Jurkat, Clone E6-1 (cell line): ENCODE data around the gene GADD45GIP1.
"Not testable (repeated sequence)": the region's sequence is repeated elsewhere in the genome, so short reads cannot be mapped to it uniquely, and the experiment has no call there.

Source experiments
- DNase-seq: peaks from one replicate; pipeline ENCODE4 v3.0.0-alpha.2; 2011; ENCODE audit warnings: low read depth, low spot score
- H3K4me3 ChIP-seq: 2 replicates; pipeline ENCODE4 v1.5.1; 2011; ENCODE audit warnings: mild to moderate bottlenecking, low read length, control low read depth, moderate library complexity

Gene GADD45GIP1

DNA sequence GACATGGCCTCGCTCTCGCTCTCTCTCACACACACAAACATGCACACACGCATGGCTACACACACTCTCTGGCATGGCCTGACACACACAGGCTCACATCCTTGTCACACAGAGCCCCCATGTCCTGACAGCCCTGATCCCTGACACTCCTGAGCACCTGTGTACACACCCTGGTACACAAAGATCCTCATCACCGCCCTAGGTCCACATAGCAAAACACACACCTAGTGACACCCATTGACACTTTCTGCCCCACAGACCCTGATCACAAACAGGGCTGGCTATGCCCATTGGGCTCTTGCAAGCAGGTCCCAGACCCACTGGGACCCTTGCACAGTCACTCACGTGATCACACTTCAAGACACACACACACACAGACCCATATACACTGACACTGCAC lies 34.3 kb upstream of the GADD45GIP1 start:
- no peak for DNase-seq
- no peak overlapping the region for H3K4me3 ChIP-seq

DNA sequence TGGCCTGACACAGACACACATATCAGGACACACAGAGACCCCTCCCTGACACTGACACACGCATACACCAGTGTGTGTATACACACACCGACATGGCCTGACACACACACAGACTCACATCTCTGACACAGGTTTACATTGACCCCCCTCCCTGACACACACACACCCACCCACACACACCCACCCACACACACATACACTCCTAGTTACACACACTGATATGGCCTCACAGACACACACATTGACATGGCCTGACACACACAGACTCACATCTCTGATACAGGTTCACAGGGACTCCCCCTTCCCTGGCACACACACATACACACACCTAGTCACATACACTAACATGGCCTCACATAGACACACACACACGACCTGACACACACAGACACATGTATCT lies 33.8 kb upstream of the GADD45GIP1 start:
- no peak for DNase-seq
- H3K4me3 ChIP-seq, result no peak overlapping the region

DNA sequence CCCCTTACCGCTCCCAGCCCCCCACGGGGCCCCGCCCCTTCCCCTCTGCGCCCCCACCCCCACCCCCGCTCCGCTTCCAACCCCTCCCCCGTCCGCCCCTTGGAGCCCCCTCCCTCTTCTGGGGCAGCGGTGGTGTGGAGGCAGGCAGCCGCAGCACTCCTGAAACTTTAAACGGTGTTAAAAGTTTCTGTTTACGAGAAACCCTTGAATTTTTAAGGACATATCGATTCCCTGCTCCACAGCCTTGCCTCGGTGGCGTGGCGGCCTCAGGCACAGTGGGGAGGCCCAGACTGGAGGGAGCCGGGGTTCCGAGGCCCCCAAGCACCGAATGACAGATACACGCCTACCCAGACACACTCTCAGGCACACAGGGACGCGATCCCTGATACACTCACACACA lies 33.4 kb upstream of the GADD45GIP1 start:
- DNase-seq, result no peak
- H3K4me3 ChIP-seq, result no peak overlapping the region

DNA sequence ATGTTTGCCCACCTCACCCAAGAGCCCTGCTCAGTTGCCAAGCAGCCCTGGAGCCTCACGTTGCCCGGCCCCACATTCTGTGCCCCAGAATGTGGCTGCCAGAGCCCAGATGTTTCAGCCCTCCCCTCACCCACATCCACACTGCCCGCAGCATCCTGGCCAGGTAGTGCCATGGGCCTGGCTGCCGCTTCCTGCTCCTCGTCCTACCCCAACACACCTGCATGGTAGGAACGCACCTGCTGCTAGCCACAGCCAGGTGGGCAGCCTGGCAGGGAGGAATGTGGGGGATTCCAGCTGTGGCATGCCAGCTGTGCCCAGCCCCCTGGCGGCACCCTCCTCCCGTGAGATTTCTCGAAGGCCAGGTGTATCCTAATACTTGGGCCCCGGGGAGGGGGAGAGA lies 30.8 kb upstream of the GADD45GIP1 start:
- no peak overlapping the region for H3K4me3 ChIP-seq
- DNase-seq, result no peak

DNA sequence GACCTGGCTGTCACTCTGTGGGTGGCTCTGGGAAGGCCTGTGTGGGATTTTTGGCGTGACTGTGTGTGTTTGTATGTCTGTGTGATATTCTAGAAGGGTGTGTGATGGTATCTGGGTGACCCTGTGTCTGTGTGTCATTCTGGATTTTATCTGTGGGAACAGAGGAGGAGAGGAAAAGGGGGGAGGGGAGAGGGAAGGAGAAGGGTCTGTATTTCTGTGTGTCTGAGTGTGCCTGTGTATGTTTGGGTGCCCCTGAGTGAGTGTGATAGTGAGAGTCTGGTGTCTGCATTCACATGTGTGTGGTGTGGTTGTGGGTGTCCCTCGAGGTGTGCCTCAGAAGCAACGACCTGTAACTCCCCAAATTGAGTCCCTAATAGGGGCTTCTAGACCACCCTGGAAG lies 30.2 kb upstream of the GADD45GIP1 start:
- H3K4me3 ChIP-seq, result no peak overlapping the region

DNA sequence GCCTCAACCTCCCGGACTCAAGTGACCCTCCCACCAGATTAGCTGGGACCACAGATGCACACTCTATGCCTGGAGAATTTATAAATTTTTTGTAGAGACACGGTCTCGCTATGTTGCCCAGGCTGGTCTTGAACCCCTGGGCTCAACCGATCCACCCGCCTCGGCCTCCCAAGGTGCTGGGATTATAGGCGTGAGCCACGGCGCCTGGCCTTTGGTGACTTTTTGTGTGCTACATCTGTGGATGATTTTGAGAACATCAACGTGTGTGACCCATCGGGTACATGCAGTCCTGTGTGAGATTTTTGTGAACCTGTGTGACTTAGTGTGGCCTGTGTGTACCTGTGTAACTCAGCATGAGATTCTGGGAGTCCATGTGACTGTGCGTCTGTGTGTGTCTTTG lies 29.7 kb upstream of the GADD45GIP1 start:
- no peak for DNase-seq
- H3K4me3 ChIP-seq, result no peak overlapping the region

More for the DNA sequence above, 30.2 kb upstream of the GADD45GIP1 start:
- DNase-seq, result no peak

DNA sequence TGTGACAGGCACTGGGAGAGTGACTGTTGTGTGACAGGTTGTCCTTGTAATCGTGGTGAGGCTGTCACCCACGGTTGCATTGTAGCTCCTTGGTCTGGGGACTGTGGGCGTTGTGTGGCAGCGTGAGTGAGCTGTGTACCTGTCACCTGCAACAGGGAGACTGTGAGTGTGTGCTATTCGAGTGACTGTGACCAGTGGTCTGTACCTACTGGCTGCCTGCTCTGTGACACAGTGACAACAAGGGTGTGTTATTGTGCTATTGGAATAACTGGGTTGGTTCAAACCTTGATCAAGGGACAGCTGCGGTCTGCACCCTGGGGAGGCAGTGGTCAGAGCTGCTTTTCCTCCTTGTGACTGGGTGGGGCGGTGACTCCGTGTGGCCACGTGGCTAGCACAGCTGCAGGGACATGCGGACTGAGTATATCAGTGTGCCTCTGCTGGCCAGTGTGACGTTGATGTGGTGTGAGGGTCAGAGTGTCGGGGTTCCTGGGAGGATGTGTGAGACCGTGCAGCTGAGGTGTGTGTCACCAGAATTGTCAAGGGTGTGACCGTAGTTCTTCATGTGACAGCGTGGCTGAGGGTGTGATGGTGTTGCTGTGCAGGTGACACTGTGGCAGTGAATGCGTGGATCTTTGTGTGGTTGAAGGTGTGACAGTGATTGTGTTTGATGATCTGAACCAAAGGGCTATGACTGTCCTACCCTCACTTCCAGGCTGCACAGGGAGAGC lies 28.2 kb upstream of the GADD45GIP1 start:
- H3K4me3 ChIP-seq, result no peak overlapping the region
- DNase-seq, result no peak

DNA sequence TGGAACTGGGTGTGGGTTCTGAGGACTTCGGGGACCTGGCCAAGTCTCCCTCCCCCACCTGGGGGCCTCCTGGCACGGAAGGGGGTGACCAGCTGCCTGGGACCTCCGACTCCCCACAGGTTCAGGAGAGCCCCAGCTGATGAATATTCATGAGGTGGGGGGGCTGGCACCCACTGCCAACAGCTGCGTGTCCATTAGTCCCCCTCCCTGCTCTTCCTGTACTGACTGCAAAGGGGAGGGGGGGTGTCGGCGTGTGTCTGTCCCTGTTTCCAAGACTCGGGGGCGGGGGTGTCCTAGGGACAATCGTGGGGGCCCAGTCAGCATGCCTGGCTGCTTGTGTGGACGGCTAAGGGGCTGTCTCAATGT lies 27.6 kb upstream of the GADD45GIP1 start:
- DNase-seq, result no peak
- H3K4me3 ChIP-seq, result no peak overlapping the region

DNA sequence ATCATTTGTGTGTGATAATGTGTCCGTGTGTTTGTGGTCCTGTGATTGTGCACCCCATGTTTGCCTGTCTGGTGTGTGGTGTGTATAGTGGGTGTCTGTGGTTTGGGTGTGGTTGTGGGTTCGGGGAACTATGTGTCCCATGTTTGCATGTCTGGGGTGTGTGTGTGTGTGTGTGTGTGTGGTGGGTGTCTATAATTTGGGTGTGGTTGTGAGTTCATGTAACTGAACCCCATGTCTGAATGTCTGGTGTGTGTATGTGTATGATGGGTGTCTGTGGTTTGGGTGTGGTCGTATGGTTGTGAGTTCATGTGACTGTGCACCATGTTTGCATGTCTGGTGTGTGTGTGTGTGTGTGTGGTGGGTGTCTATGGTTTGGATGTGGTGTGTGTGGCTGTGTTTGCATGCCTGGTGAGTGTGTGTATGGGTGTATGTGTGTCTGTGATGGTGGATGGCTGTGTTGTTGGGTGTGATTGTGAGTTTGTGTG lies 27.2 kb upstream of the GADD45GIP1 start:
- no peak overlapping the region for H3K4me3 ChIP-seq
- DNase-seq, result no peak

DNA sequence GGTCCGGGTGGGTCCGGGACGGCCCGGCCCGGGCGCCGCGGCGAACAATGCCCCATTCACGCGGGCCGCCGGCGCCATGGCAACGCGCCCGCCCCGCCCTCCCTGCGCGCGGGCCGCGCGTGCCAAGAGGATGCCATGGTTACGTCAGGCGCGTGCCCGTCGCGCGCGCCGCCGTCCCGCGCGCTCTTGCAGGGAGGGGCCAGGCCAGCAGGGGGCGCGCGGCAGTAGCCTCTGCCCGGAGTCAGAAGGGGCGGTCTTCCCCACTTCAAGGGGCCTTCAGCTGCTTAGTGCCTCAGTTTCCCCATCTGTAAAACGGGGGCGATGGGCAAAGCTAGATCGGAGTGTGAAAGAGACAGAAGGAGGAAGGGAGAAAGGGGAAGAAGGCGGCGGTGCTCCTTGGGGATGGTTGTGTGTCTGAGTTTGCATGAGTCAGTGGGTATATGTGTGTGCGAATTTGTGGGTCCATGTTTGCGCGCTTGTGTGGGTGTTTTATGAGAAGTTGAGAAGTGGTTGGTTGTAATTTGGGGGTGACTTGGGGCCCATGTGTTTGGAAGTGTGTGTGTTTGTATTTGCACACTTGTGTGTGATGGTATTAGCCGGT lies 26.6 kb upstream of the GADD45GIP1 start:
- peak; percentile 60 for DNase-seq
- H3K4me3 ChIP-seq, result peak overlapping the region; percentile 41

DNA sequence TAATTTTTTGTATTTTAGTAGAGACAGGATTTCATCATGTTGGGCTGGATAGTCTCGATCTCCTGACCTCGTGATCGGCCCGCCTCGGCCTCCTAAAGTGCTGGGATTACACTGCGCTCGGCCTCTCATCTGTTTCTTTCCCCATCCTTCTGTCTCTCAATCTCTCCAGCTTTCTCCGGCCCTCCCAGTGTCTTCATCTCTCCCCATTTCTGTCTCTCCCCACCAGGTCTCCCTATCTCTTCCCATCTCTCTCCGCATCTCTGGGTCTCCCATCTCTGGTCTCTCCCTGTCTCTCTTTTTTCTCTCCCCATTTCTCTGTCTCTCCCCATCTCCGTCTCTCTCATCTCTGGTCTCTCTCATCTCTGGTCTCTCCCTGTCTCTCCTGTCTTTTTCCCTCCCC lies 26.1 kb upstream of the GADD45GIP1 start:
- DNase-seq, result no peak
- peak overlapping the region; percentile 41 for H3K4me3 ChIP-seq

DNA sequence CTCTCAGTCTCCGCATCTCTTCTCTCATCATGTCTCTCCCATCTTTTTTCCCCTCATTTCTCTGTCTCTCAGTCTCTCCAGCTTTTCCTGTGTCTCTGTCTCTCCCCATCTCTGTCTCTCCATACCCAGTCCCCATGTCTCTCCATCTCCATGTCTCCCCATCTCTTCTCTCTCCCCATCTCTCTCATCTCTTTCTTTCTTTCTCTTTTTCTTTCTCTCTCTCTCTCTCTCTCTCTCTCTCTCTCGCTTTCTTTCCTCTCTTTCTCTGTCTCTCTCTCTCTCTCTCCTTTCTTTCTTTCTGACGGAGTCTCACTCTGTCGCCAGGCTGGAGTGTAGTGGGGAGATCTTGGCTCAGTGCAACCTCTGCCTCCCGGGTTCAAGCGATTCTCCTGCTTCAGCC lies 25.6 kb upstream of the GADD45GIP1 start:
- no peak overlapping the region for H3K4me3 ChIP-seq
- no peak for DNase-seq

DNA sequence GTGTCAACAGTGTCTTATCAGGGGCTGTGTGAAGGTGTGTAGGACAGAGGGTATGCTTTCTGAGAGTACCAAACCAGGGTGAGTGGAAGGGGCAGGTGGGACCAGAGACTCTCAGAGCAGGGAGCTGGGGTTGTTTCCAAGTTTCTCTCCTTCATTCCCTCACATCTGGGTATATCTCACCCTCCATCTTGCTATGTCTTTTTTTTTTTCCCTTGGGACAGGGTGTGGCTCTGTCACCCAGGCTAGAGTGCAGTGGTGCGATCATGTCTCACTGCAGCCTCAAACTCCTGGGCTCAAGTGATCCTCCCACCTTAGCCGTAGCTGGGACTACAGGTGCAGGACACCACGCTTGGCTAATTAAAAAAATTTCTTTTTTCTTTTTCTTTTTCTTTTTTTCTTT lies 23.0 kb upstream of the GADD45GIP1 start:
- no peak overlapping the region for H3K4me3 ChIP-seq
- DNase-seq, result no peak

DNA sequence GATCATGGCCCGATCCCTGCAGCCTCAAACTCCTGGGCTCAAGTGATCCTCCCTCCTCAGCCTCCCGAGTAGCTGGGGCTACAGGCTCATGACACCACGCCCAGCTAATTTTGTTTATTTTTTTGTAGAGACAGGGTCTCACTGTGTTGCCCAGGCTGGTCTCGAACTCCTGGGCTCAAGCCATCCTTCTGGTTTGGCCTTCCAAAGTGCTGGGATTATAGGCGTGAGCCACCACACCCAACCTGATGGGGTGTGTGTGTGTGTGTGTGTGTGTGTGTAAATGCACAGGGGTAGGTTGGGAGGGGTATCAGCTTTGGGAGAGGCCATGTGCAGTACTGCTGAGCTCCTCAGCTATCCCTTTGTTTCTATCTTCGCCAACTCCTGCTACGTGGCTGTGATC lies 19.1 kb upstream of the GADD45GIP1 start:
- not testable (repeated sequence) for DNase-seq, H3K4me3 ChIP-seq

DNA sequence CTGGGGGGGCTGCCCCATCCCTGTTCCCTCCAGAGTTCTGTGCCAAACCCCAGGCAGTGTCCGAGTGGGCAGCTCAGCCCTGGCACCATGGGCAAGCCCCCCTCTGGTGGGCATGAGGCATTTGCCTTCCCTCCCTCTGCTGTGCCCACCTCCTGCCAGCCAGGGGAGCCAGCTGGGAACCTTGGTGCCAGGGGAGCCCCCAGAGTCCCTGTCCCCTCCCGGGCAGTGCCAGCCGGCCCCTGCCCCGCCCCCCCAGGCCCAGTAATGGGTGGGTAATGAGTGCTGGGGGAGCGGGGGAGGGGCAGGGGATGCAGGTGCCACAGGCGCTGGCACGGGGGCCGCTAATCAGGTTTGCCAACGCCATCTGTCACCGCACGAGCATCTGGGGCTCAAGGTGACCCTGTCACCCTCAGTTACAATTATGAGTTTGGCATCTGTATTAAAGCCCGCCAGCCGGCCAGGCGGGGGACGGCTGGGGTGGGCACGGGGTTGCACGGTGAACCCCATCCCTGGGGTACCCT lies 18.3 kb upstream of the GADD45GIP1 start:
- DNase-seq, result no peak
- H3K4me3 ChIP-seq, result no peak overlapping the region

DNA sequence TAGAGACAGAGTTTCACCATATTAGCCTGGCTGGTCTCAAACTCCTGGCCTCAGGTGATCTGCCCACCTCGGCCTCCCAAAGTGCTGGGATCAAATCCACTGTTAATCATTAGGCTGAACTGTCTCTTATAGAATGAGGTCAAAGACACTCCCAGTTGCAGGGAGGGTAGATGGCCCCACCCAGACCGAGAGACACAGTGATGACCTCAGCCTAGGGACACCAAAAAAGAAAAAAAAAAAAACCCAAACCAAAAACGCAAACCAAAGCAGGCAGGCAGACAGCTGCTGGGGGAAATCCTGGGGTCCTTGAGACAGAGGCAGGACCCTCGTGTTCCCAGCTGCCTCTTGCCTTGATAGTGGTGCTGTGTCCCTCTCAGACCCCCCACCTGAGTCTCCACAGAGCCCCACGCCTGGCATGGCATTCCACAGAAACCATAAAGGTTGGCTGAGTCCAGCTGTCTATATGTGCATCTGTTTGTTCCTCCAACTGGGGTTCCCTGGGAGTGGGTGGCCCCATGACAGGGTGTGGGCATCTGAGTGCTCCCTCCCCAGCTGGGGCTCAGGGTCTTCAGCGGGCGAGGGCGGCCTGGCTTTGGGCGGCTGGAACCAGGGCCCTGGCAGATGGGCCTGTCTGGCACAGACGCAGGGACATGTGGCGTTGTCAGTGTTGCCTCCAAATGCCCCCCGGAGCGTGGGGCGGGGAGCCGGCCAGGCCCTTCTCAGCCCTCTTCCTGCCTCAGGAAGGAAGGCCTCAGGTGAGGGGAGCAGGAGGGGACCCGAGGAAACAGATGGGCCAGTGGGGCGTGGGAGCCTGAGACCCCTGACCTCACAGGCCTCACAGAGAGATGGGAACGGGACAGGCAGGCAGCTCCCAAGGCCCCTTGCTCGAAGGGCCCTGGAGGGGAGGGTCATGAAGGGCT lies 17.5 kb upstream of the GADD45GIP1 start:
- DNase-seq, result no peak
- H3K4me3 ChIP-seq, result no peak overlapping the region

DNA sequence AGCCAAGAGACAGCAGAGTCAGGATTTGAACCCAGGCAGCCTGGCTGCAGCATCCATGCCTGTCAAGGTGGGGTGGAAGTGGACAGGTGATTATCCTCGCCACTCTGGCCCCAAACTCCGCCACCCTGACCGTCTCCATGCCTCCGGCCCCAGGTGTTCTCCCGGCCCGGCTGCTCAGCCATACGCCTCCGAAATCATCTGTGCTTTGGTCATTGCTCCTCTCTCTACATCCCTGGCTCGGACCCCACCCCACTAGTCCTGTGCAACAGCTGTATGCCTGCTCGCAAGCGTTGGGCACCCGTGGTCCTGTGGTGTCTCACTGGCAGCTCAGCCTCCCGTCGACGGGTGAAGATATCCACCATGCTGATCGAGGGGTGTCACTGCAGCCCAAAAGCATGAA lies 16.2 kb upstream of the GADD45GIP1 start:
- no peak overlapping the region for H3K4me3 ChIP-seq
- DNase-seq, result no peak

DNA sequence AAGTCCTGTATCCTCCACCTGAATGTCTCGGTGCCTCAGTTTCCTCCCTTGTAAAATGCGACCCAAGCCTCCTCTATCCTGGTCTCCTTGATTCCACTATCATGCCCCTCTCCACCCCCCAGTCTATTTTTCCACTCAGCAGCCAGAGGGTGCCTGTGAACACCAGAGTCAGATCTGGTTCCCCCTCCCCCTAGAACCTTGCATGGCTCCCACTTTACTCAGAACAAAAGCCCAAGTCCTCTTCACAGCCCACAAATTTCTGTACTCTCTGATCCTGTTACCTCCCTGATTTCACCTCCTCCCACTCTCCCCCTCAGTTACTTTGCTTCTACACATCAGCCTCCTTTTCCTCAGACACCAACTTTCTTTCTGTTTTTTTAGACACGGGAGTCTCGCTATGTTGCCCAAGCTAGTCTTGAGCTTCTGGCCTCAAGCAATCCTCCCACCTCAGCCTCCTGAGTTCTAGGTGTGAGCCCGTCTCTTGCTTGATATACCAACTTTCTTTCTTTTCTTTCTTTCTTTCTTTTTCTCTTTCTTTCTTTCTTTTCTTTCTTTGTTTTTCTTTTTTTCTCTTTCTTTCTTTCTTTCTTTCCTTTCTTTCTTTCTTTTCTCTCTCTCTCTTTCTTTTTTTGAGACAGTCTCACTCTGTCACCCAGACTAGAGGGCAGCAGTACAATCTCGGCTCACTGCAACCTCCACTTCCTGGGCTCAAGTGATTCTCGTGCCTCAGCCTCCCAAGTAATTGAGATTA lies 13.2 kb upstream of the GADD45GIP1 start:
- no peak for DNase-seq
- H3K4me3 ChIP-seq, result no peak overlapping the region

DNA sequence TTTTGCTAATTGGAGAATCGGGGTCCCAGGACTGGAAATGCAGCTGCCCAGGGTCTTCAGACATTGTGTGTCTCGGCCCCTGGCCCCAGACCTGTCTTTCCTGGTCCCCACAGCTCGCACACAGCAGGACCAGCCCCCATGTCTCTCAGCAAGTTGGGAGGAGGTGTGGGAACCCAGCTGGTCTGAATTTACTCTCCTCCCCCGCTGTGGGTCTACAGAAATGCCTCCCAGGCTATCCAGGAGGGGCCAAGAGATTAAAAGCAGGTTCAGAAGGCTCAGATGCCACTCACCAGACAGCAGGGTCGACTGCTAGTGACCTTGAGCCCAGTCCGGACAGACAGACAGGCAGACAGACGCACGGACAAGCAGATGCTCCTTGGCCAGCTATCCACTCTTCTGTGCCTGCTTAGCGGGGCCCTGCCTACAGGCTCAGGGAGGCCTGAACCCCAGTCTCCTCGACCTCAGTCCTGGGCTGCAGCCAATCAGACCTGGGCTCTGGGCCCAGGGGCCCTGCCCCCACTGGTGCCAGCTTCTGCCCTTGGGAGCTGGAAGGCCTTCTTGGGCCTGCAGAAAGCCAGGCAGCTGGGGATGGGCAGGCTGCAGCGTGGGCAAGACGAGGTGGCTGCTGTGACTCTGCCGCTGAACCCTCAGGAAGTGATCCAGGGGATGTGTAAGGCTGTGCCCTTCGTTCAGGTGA lies 12.4 kb upstream of the GADD45GIP1 start, which contains the start of gene DAND5:
Gene DAND5, plus strand, starts transcription at position 285 of the 697 bp plus-strand sequence. Its CDS starts 85 bp downstream, at position 370.
- H3K4me3 ChIP-seq, result no peak within 1 kb of the TSS
- DNase-seq, result no peak
